Hair follicle dermal papilla cell (primary cell): ENCODE results near the gene MS4A14. TPM values are rescaled to one million over a fixed set of nuclear protein-coding genes. Genes with fewer than 3 reads are reported as not detected.

Source experiments
- total RNA-seq: library from RNA; depleted of rRNA; stranded (reverse); fragments of >200 nt; gene quantifications from 2 replicates; pipeline ENCODE4 v1.2.3, GENCODE V29; 2012

The MS4A14 gene
- total RNA-seq: not detected in 2 replicates

GRCh38 chr11:60396382-60396781 is at the start of gene MS4A14:
Gene MS4A14 (plus strand): TSS chr11:60396459. CDS start chr11:60396579, 120 bp downstream.

DNA sequence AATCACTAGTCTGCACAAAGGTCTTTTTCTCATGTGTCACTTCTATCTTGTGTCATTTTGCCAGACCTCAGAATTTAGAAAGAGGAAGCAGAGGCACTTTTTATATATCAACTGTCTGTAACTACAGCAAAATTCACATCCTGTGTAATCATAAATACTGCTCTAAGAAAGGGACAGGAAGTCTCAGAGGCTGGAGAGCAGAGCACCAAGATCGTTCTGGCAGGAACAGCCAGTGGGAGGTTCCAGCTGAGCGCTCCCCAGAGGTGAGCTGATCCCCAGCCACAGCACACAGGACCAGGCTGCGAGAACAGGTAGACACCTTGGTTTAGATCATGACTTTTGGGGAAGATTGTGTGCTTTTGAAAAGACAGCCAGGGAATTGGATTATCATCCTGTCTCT is 17.9 kb upstream of the MS4A14 start, which contains the start of gene MS4A7:
Gene MS4A7, plus strand, starts transcription at position 179 of the 400 bp plus-strand sequence. CDS start 4,610 bp downstream, outside the sequence.

GRCh38 chr11:60429272-60429671 is 33.0 kb downstream of the MS4A14 start, which contains the start of gene MS4A5:
Gene MS4A5 (plus strand): TSS chr11:60429572. CDS start chr11:60429675, 103 bp downstream.

GRCh38 chr11:60455531-60456042 is 59.3 kb downstream of the MS4A14 start, which contains the start of gene MS4A1:
Gene MS4A1 (plus strand): TSS chr11:60455847. CDS start chr11:60462375, 6,528 bp downstream.

Other genes starting within 250 kb of the MS4A14 start
- gene MS4A6A, start 213.4 kb upstream of the MS4A14 start, total RNA-seq: not detected in 2 replicates
- not detected in 2 replicates for gene MS4A4E, start 153.3 kb upstream of the MS4A14 start, total RNA-seq
- not detected in 2 replicates for gene MS4A4A, start 115.8 kb upstream of the MS4A14 start, total RNA-seq
- not detected in 2 replicates for gene MS4A6E, start 69.2 kb upstream of the MS4A14 start, total RNA-seq
- gene MS4A7, start 17.9 kb upstream of the MS4A14 start, total RNA-seq: not detected in 2 replicates
- not detected in 2 replicates for gene MS4A5, start 33.1 kb downstream of the MS4A14 start, total RNA-seq
- gene MS4A1, start 59.4 kb downstream of the MS4A14 start, total RNA-seq: not detected in 2 replicates
- not detected in 2 replicates for gene MS4A12, start 96.3 kb downstream of the MS4A14 start, total RNA-seq
- gene MS4A13, start 118.9 kb downstream of the MS4A14 start, total RNA-seq: not detected in 2 replicates